Panc1 (cell line): ENCODE results near the gene TBC1D22A.

Experiments
- CTCF ChIP-seq: fragments of 450-650 bp; IDR thresholded peaks from 2 replicates; pipeline ENCODE4 v1.5.1; 2017; ENCODE audit warnings: mild to moderate bottlenecking
- POLR2AphosphoS5 ChIP-seq: IDR thresholded peaks from 2 replicates; pipeline ENCODE4 v1.6.1; 2012; ENCODE audit warnings: mild to moderate bottlenecking, low read depth, low read length, moderate library complexity
- TCF7L2 ChIP-seq: IDR thresholded peaks from 2 replicates; pipeline ENCODE4 v1.6.1; 2011; ENCODE audit warnings: mild to moderate bottlenecking, low read depth, low read length, inconsistent platforms

- TF ChIP-seq CTCF (no peak), POLR2AphosphoS5 (no peak), TCF7L2 (no peak)
Measured at GRCh38 chr22:46843821-46844255, 81.4 kb downstream of the TBC1D22A start.
